GM23338 (cell line): ENCODE results near the gene MAP2K3. TPM values are rescaled to one million over a fixed set of nuclear protein-coding genes. Genes with fewer than 3 reads are reported as not detected.

ENCODE experiments used
- ATAC-seq: fragments of 200-7000 bp; cut with Tn5 transposase; 3 replicates; pipeline ENCODE4 v1.9.1; 2020
- DNase-seq: peaks from one replicate; pipeline ENCODE4 v3.0.0-alpha.2; 2015; ENCODE audit warnings: low spot score
- H2AFZ ChIP-seq: fragments of 200-600 bp; sonication (generic); 2 replicates; pipeline ENCODE4 v1.8.0; 2016; ENCODE audit warnings: antibody characterized with exemption, mild to moderate bottlenecking, moderate library complexity
- H3F3A ChIP-seq: fragments of 200-600 bp; sonication (generic); replicated peaks from 2 replicates; pipeline ENCODE4 v1.8.0; 2017; ENCODE audit warnings: antibody characterized with exemption, mixed run types, low read depth
- H3K27ac ChIP-seq: fragments of 200-600 bp; sonication (generic); 2 replicates; pipeline ENCODE4 v1.6.1; 2016; ENCODE audit warnings: low read depth
- H3K27me3 ChIP-seq: fragments of 200-600 bp; sonication (generic); 2 replicates; pipeline ENCODE4 v1.8.0; 2016; ENCODE audit warnings: mild to moderate bottlenecking, mixed run types, moderate library complexity; ENCODE audit not compliant: insufficient read depth
- H3K36me3 ChIP-seq: fragments of 200-600 bp; sonication (generic); 2 replicates; pipeline ENCODE4 v1.8.0; 2016; ENCODE audit warnings: mild to moderate bottlenecking; ENCODE audit not compliant: insufficient read depth
- H3K4me1 ChIP-seq: fragments of 200-600 bp; sonication (generic); 2 replicates; pipeline ENCODE4 v1.8.0; 2016; ENCODE audit warnings: mild to moderate bottlenecking, moderate library complexity; ENCODE audit not compliant: insufficient read depth
- H3K4me2 ChIP-seq: fragments of 200-600 bp; sonication (generic); 2 replicates; pipeline ENCODE4 v1.7.1; 2017; ENCODE audit warnings: mixed run types
- H3K4me3 ChIP-seq: fragments of 200-600 bp; sonication (generic); 2 replicates; pipeline ENCODE4 v1.6.1; 2016; ENCODE audit warnings: mixed run types
- H3K79me2 ChIP-seq: fragments of 200-600 bp; sonication (generic); replicated peaks from 2 replicates; pipeline ENCODE4 v1.8.0; 2017; ENCODE audit warnings: mild to moderate bottlenecking; ENCODE audit not compliant: insufficient read depth
- H3K9me2 ChIP-seq: fragments of 200-600 bp; sonication (generic); 2 replicates; pipeline ENCODE4 v1.8.0; 2017; ENCODE audit not compliant: insufficient read depth
- H4K20me1 ChIP-seq: fragments of 200-600 bp; sonication (generic); replicated peaks from 2 replicates; pipeline ENCODE4 v1.8.0; 2017; ENCODE audit warnings: mild to moderate bottlenecking; ENCODE audit not compliant: insufficient read depth
- H3K27ac Mint-ChIP-seq: 2 replicates; pipeline ENCODE4 v1.8.0; 2020; ENCODE audit warnings: inconsistent platforms, mild to moderate bottlenecking, moderate library complexity, mixed read lengths
- H3K27me3 Mint-ChIP-seq: 3 replicates; pipeline ENCODE4 v1.8.0; 2022; ENCODE audit warnings: low read depth, mild to moderate bottlenecking, moderate library complexity, mixed read lengths, inconsistent platforms; ENCODE audit not compliant: insufficient read depth, poor library complexity
- H3K36me3 Mint-ChIP-seq: 3 replicates; pipeline ENCODE4 v1.8.0; 2021; ENCODE audit warnings: low read depth, mild to moderate bottlenecking, inconsistent platforms, moderate library complexity, mixed read lengths
- H3K4me1 Mint-ChIP-seq: 3 replicates; pipeline ENCODE4 v1.8.0; 2020; ENCODE audit warnings: mild to moderate bottlenecking, inconsistent platforms, mixed read lengths
- H3K4me3 Mint-ChIP-seq: 3 replicates; pipeline ENCODE4 v1.8.0; 2021; ENCODE audit warnings: moderate library complexity, mild to moderate bottlenecking, inconsistent platforms, mixed read lengths
- H3K9me3 Mint-ChIP-seq: 3 replicates; pipeline ENCODE4 v1.8.0; 2020; ENCODE audit warnings: moderate library complexity, mild to moderate bottlenecking, inconsistent platforms, mixed read lengths
- CREB1 ChIP-seq: fragments of 250-450 bp; sonication (Bioruptor Pico); IDR thresholded peaks from 2 replicates; pipeline ENCODE4 v1.5.0; 2020; ENCODE audit warnings: low read depth, mild to moderate bottlenecking, moderate library complexity
- CTCF ChIP-seq, 2 experiments: fragments of 200-600 bp in 1 of 2; sonication (generic) in 1 of 2; conservative IDR thresholded peaks; 2 replicates each; pipeline versions ENCODE4 v1.5.1 to v1.6.1; 2016 to 2017; ENCODE audit warnings: antibody characterized with exemption in 2 of 2, low read depth in 2 of 2, mild to moderate bottlenecking in 2 of 2, moderate library complexity in 1 of 2
- ETS1 ChIP-seq: IDR thresholded peaks from 2 replicates; pipeline ENCODE4 v1.6.1; 2016; ENCODE audit warnings: antibody characterized with exemption
- EZH2 ChIP-seq: fragments of 200-600 bp; sonication (generic); IDR thresholded peaks from one replicate; pipeline ENCODE4 v1.8.0; 2017; ENCODE audit warnings: antibody characterized with exemption, mild to moderate bottlenecking, low read depth; ENCODE audit not compliant: unreplicated experiment
- EZH2phosphoT487 ChIP-seq: fragments of 200-600 bp; sonication (generic); IDR thresholded peaks from one replicate; pipeline ENCODE4 v1.8.1; 2018; ENCODE audit warnings: antibody characterized with exemption; ENCODE audit not compliant: unreplicated experiment
- JUNB ChIP-seq: IDR thresholded peaks from one replicate; pipeline ENCODE4 v1.6.1; 2016; ENCODE audit warnings: antibody characterized with exemption; ENCODE audit not compliant: unreplicated experiment
- NANOG ChIP-seq: IDR thresholded peaks from 2 replicates; pipeline ENCODE4 v1.6.1; 2016; ENCODE audit warnings: antibody characterized with exemption, borderline replicate concordance
- POLR2AphosphoS5 ChIP-seq: IDR thresholded peaks from 2 replicates; pipeline ENCODE4 v1.6.1; 2016; ENCODE audit warnings: antibody characterized with exemption, low read depth
- REST ChIP-seq: IDR thresholded peaks from one replicate; pipeline ENCODE4 v1.6.1; 2018; ENCODE audit warnings: antibody characterized with exemption; ENCODE audit not compliant: unreplicated experiment
- STAT1 ChIP-seq: IDR thresholded peaks from one replicate; pipeline ENCODE4 v1.6.1; 2016; ENCODE audit warnings: antibody characterized with exemption; ENCODE audit not compliant: unreplicated experiment
- ZNF114 ChIP-seq: fragments of 250-450 bp; sonication (Bioruptor Pico); IDR thresholded peaks from 2 replicates; pipeline ENCODE4 v1.5.0; 2020; ENCODE audit warnings: mild to moderate bottlenecking, moderate library complexity
- ZNF331 ChIP-seq: fragments of 250-450 bp; sonication (Bioruptor Pico); IDR thresholded peaks from 2 replicates; pipeline ENCODE4 v1.5.0; 2020; ENCODE audit warnings: low read depth, mild to moderate bottlenecking, moderate library complexity
- ZNF462 ChIP-seq: fragments of 250-450 bp; sonication (Bioruptor Pico); IDR thresholded peaks from 2 replicates; pipeline ENCODE4 v1.5.0; 2020; ENCODE audit warnings: mild to moderate bottlenecking, moderate library complexity
- long read RNA-seq: library from polyadenylated mRNA; unstranded; transcript quantifications from one replicate; pipeline ENCODE4 v2.0.0, GENCODE V29; 2020; ENCODE audit not compliant: unreplicated experiment
- polyA plus RNA-seq: library from polyadenylated mRNA; unstranded; fragments of >200 nt; fragmentation: Nextera tagmentation; extraction: Ambion mirVana; gene quantifications from 2 replicates; pipeline ENCODE4 v1.2.1, GENCODE V29; 2016
- total RNA-seq: library from RNA; depleted of rRNA; stranded (reverse); fragments of >200 nt; shearing (Covaris generic); gene quantifications from 2 replicates; pipeline ENCODE4 v1.2.3, GENCODE V29; 2014; rRNA removed

The MAP2K3 gene
- total RNA-seq = 30.6 and 31.7 TPM in 2 replicates
- 28.4 and 28.5 TPM in 2 replicates for polyA plus RNA-seq
- long read RNA-seq, transcript MAP2K3-202 (12 exons, 2,303 nt) = major isoform, 28 of 39 reads
- long read RNA-seq, partial matches to known transcripts = 1 of 39 reads
- long read RNA-seq, other reads (novel, unspliced or antisense) = 10 of 39 reads

- H3K27me3 Mint-ChIP-seq = peaks cover 30% of the 10 kb centered on the region
- H3K4me3 Mint-ChIP-seq = peak within 1 kb of the TSS; percentile 87
- H3F3A ChIP-seq = no peaks in the 10 kb centered on the region
- no peaks in the 10 kb centered on the region for H3K9me3 Mint-ChIP-seq
- peak within 1 kb of the TSS; percentile 97 for H3K4me2 ChIP-seq
- H3K4me1 Mint-ChIP-seq = peaks cover 19% of the 10 kb centered on the region
- H3K79me2 ChIP-seq = peaks cover 37% of the 10 kb centered on the region
- no peaks in the 10 kb centered on the region; the same call in 2 of the 3 replicates for H3K36me3 Mint-ChIP-seq
- peaks cover 5% of the 10 kb centered on the region for H4K20me1 ChIP-seq
- H3K4me3 ChIP-seq = peak within 1 kb of the TSS; percentile 92
- ATAC-seq (peak; percentile 87), DNase-seq (peak; percentile 100)
- no peaks in the 10 kb centered on the region for H3K9me2 ChIP-seq
- TF ChIP-seq CREB1 (CRISPR knock-in tag) (0 out of 2 replicates have a peak, but pooled peaks have one; percentile 25), ZNF114 (CRISPR knock-in tag) (no peak), EZH2phosphoT487 (no peak), EZH2 (no peak), ZNF331 (no peak), CTCF (conservative IDR thresholded peaks at IDR 0.05; ENCODE audit: low read depth in 2 of 2) (no peak), REST (no peak), ETS1 (no peak), NANOG (no peak), JUNB (no peak), POLR2AphosphoS5 (peak; percentile 85), STAT1 (no peak), ZNF462 (CRISPR knock-in tag) (no peak)
- peaks cover 27% of the 10 kb centered on the region for H3K27me3 ChIP-seq
- H2AFZ ChIP-seq = peak within 1 kb of the TSS; percentile 94
- no peak within 1 kb of the TSS for H3K27ac Mint-ChIP-seq
- no peaks in the 10 kb centered on the region for H3K36me3 ChIP-seq
- no peak within 1 kb of the TSS for H3K27ac ChIP-seq
- H3K4me1 ChIP-seq = peaks cover 10% of the 10 kb centered on the region
These were observed at the start of gene MAP2K3 for GRCh38 chr17:21284319-21285163. Gene MAP2K3, plus strand, starts transcription at chr17:21284711. Its CDS starts 210 bp downstream, at chr17:21284921.
